ENCODE measurements around the gene LDAH. TPM values are rescaled to one million over a fixed set of nuclear protein-coding genes. Genes with fewer than 3 reads are reported as not detected.

The LDAH gene
- total RNA-seq, 1 donor from 2014 or later, result 28.0 TPM

GRCh38 chr2:20641123-20641985 is 181.5 kb downstream of the LDAH start:
- H3K4me3 Mint-ChIP-seq (ENCODE audit: unreplicated experiment), result no peak overlapping the region
- no peaks in the 10 kb centered on the region for H3K9me3 Mint-ChIP-seq (ENCODE audit: unreplicated experiment)
- TF ChIP-seq CTCF (IDR thresholded peaks at IDR 0.05), result no peak
- no peak overlapping the region for H3K27ac Mint-ChIP-seq (ENCODE audit: unreplicated experiment)
- H3K4me1 Mint-ChIP-seq (ENCODE audit: unreplicated experiment), result peaks cover 10% of the 10 kb centered on the region
- DNase-seq (ENCODE audit: extremely low spot score, unreplicated experiment), result no peak
- H3K27me3 Mint-ChIP-seq (ENCODE audit: unreplicated experiment), result no peaks in the 10 kb centered on the region
- H3K36me3 Mint-ChIP-seq (ENCODE audit: unreplicated experiment), result peaks cover 40% of the 10 kb centered on the region

DNA sequence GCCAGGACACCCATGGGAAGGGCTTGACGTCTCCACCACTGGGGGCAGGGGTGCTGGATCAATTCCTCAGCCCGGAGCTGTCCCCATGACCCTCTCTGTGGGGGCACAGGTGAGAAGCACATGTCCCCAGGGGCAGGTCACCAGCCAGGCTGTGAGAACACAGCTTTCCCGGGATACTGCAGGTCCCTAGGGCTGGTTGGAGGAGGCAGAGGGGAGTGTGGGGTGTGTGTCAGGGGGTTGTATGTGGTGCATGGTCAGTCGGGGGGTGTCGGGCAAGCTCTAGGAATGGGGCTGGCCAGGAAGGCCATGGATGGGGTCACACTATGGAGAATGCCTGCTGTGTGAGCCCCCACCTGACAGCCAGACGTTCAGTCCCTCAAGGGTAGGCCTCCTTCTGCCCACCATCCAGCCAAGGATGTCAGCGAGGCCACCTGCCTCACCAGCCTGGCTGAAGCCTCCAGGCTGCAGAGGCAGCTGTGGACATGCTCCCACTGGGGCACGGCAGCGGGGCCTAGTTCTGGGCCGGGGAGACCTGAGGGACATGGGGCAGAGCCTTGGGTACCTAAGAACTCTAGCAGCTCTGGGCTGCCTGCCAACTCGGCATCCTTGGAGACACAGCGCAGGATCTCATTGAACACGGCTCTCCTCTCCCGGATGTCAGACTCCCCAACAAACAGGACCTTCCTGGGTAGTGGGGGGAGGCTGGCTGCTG is 182.3 kb downstream of the LDAH start:
- H3K4me1 Mint-ChIP-seq (ENCODE audit: unreplicated experiment), result peaks cover 15% of the 10 kb centered on the region
- DNase-seq (ENCODE audit: extremely low spot score, unreplicated experiment), result no peak
- no peaks in the 10 kb centered on the region for H3K27me3 Mint-ChIP-seq (ENCODE audit: unreplicated experiment)
- H3K9me3 Mint-ChIP-seq (ENCODE audit: unreplicated experiment), result no peaks in the 10 kb centered on the region
- no peak overlapping the region for H3K27ac Mint-ChIP-seq (ENCODE audit: unreplicated experiment)
- TF ChIP-seq CTCF (IDR thresholded peaks at IDR 0.05), result no peak
- no peak overlapping the region for H3K4me3 Mint-ChIP-seq (ENCODE audit: unreplicated experiment)
- peaks cover 42% of the 10 kb centered on the region for H3K36me3 Mint-ChIP-seq (ENCODE audit: unreplicated experiment)

DNA sequence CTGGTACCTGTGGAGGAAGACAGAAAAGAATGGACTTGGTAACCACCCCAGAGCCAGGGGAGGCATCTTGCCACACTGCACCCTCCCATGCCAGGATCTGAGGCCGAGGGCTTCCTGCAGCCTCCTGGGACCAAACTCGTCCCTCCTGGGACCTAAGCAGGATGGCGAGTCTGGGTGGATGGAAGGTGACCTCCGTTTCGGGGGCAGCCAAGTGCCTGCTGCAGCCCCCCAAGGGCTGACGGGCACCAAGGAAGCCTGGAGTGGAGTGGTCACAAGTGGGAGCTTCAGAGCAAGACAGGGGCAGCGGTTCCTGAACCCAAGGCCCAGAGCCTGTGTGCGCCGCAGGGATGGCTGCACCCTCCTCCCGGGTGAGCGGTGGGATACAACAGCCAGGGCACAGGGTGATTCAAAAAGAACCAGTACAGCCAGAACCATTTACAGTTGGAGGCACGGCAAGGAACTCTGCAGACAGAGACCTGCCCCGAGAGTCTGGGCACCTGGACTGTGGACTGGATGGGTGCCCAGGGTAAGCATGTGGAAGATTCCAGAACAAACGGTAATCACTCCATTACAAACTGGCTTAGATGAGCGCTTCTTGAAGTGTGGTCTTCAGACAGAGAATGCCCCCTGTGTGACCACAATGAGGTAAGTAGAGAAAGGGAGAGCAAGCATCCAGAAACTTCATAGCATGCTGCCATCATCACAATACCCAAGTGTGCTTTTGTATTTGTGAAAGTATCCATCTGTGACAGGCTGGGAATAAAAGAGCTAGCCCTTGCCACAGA is 184.1 kb downstream of the LDAH start:
- no peak overlapping the region for H3K4me3 Mint-ChIP-seq (ENCODE audit: unreplicated experiment)
- H3K27ac Mint-ChIP-seq (ENCODE audit: unreplicated experiment), result no peak overlapping the region
- no peaks in the 10 kb centered on the region for H3K9me3 Mint-ChIP-seq (ENCODE audit: unreplicated experiment)
- H3K27me3 Mint-ChIP-seq (ENCODE audit: unreplicated experiment), result no peaks in the 10 kb centered on the region
- no peak for DNase-seq (ENCODE audit: extremely low spot score, unreplicated experiment)
- H3K36me3 Mint-ChIP-seq (ENCODE audit: unreplicated experiment), result peaks cover 36% of the 10 kb centered on the region
- H3K4me1 Mint-ChIP-seq (ENCODE audit: unreplicated experiment), result peaks cover 30% of the 10 kb centered on the region
- TF ChIP-seq CTCF (IDR thresholded peaks at IDR 0.05), result no peak

DNA sequence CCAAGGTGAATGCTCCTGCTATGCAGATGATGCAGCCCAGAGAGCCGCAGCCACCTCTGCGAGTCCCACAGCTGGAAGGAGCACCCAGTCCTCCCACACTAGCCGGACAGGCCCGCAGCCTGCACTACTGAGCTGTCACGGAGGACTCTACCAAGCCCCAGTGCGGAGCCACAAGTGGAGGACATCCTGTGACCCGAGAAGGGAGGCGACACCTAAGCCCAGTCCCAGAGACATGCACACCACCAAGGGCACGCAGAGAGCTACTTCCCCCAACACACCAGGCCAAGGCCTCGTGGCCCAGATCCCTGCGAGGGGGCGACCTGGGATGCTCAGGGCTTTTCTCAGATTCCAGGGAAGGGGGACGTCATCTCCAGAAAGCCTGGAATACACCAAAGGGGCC is 184.9 kb downstream of the LDAH start:
- DNase-seq (ENCODE audit: extremely low spot score, unreplicated experiment), result no peak
- no peaks in the 10 kb centered on the region for H3K9me3 Mint-ChIP-seq (ENCODE audit: unreplicated experiment)
- no peak for TF ChIP-seq CTCF (IDR thresholded peaks at IDR 0.05)
- H3K4me3 Mint-ChIP-seq (ENCODE audit: unreplicated experiment), result no peak overlapping the region
- no peak overlapping the region for H3K27ac Mint-ChIP-seq (ENCODE audit: unreplicated experiment)
- no peaks in the 10 kb centered on the region for H3K27me3 Mint-ChIP-seq (ENCODE audit: unreplicated experiment)
- peaks cover 30% of the 10 kb centered on the region for H3K4me1 Mint-ChIP-seq (ENCODE audit: unreplicated experiment)
- peaks cover 33% of the 10 kb centered on the region for H3K36me3 Mint-ChIP-seq (ENCODE audit: unreplicated experiment)

Measured in osteocyte (in vitro differentiated cells).